ENCODE results near the gene SIL1.

- TF ChIP-seq CTCF (conservative IDR thresholded peaks at IDR 0.05; ENCODE audit: low read depth, low read length) (no peak), POLR2A (IDR thresholded peaks at IDR 0.05; ENCODE audit: low read depth, low read length) (no peak), CEBPB (IDR thresholded peaks at IDR 0.05; ENCODE audit: low read depth, low read length) (no peak), USF2 (IDR thresholded peaks at IDR 0.05; ENCODE audit: low read depth, low read length) (no peak), MAFK (IDR thresholded peaks at IDR 0.05; ENCODE audit: low read depth, low read length) (no peak), NFE2L2 (IDR thresholded peaks at IDR 0.05; ENCODE audit: low read depth, low read length) (no peak), MXI1 (IDR thresholded peaks at IDR 0.05; ENCODE audit: borderline replicate concordance, low read depth, low read length) (no peak), SMC3 (IDR thresholded peaks at IDR 0.05; ENCODE audit: low read depth, low read length) (no peak), ELK1 (IDR thresholded peaks at IDR 0.05; ENCODE audit: borderline replicate concordance, low read depth, low read length) (no peak)
Measured at GRCh38 chr5:139118804-139119203, 79.4 kb downstream of the SIL1 start.
